ENCODE measurements around the gene CCL28. TPM values are rescaled to one million over a fixed set of nuclear protein-coding genes. Genes with fewer than 3 reads are reported as not detected.

The CCL28 gene
- total RNA-seq, 2 experiments from 2014 or later = not detected

GRCh38 chr5:43335681-43336080 lies 76.5 kb downstream of the CCL28 start:
- POLR2A ChIA-PET = no interaction called here
- H2AFZ ChIP-seq (ENCODE audit: low read length) = no peak overlapping the region
- no peaks in the 10 kb centered on the region for H3K79me2 ChIP-seq (ENCODE audit: insufficient read depth, low read depth, low read length)
- H3K36me3 ChIP-seq (ENCODE audit: insufficient read depth, low read length) = no peaks in the 10 kb centered on the region
- intact Hi-C loops (cut with micrococcal nuclease; ENCODE audit: unreplicated experiment) = no loop called here
- no TSS peak for BruUV-seq (replicated peaks)
- no peak overlapping the region for H3K27ac ChIP-seq (ENCODE audit: low read depth, low read length, poor library complexity, severe bottlenecking)
- H3K4me1 ChIP-seq (ENCODE audit: insufficient read depth, low read length, poor library complexity, severe bottlenecking) = no peaks in the 10 kb centered on the region
- no peak for DNase-seq (ENCODE audit: low spot score)
- no peak overlapping the region for H3K4me3 ChIP-seq (ENCODE audit: low read depth, low read length, poor library complexity, severe bottlenecking)
- no peaks in the 10 kb centered on the region for H4K20me1 ChIP-seq (ENCODE audit: insufficient read depth, low read length)
- no peak overlapping the region for H3K4me2 ChIP-seq (ENCODE audit: low read length)
- no peaks in the 10 kb centered on the region for H3K9me2 ChIP-seq (ENCODE audit: insufficient read depth, low read length)
- no peaks in the 10 kb centered on the region for H3K9me3 ChIP-seq (ENCODE audit: low read length)
- TF ChIP-seq EZH2phosphoT487 (IDR thresholded peaks at IDR 0.05; ENCODE audit: borderline replicate concordance, low read depth, low read length) = no peak
- no peak for TF ChIP-seq CTCF (conservative IDR thresholded peaks at IDR 0.05; ENCODE audit: low read length)
- CTCF ChIA-PET (ENCODE audit: unreplicated experiment) = no interaction called here

- no peak overlapping the region for H3K4me2 ChIP-seq (ENCODE audit: low read length)
- H3K4me3 ChIP-seq (ENCODE audit: low read depth, low read length, poor library complexity, severe bottlenecking) = no peak overlapping the region
- intact Hi-C loops (cut with micrococcal nuclease; ENCODE audit: unreplicated experiment) = no loop called here
- CTCF ChIA-PET (ENCODE audit: unreplicated experiment) = no interaction called here
- no peaks in the 10 kb centered on the region for H3K9me2 ChIP-seq (ENCODE audit: insufficient read depth, low read length)
- no TSS peak for BruUV-seq (replicated peaks)
- H3K79me2 ChIP-seq (ENCODE audit: insufficient read depth, low read depth, low read length) = no peaks in the 10 kb centered on the region
- H2AFZ ChIP-seq (ENCODE audit: low read length) = no peak overlapping the region
- H3K9me3 ChIP-seq (ENCODE audit: low read length) = no peaks in the 10 kb centered on the region
- TF ChIP-seq CTCF (conservative IDR thresholded peaks at IDR 0.05; ENCODE audit: low read length) = no peak
- TF ChIP-seq EZH2phosphoT487 (IDR thresholded peaks at IDR 0.05; ENCODE audit: borderline replicate concordance, low read depth, low read length) = no peak
- POLR2A ChIA-PET = no interaction called here
- DNase-seq (ENCODE audit: low spot score) = no peak
- no peaks in the 10 kb centered on the region for H4K20me1 ChIP-seq (ENCODE audit: insufficient read depth, low read length)
- H3K36me3 ChIP-seq (ENCODE audit: insufficient read depth, low read length) = no peaks in the 10 kb centered on the region
- no peaks in the 10 kb centered on the region for H3K4me1 ChIP-seq (ENCODE audit: insufficient read depth, low read length, poor library complexity, severe bottlenecking)
- no peak overlapping the region for H3K27ac ChIP-seq (ENCODE audit: low read depth, low read length, poor library complexity, severe bottlenecking)
These were observed 79.8 kb downstream of the CCL28 start for GRCh38 chr5:43332401-43332800.

Other genes with a start within 250 kb of the CCL28 start
- gene NIM1K, start 220.2 kb downstream of the CCL28 start, total RNA-seq (2014; rRNA removed; shearing (Covaris generic)) = 0.10 and 0.41 TPM in 2 replicates
- gene NIM1K, start 220.2 kb downstream of the CCL28 start, total RNA-seq (2022) = 0.68 TPM in 1 of 2 replicates, not detected in the other
- 59.5 and 66.9 TPM in 2 replicates for gene HMGCS1, start 99.0 kb downstream of the CCL28 start, total RNA-seq (2014; rRNA removed; shearing (Covaris generic))
- gene HMGCS1, start 99.0 kb downstream of the CCL28 start, total RNA-seq (2022) = 202 and 236 TPM in 2 replicates
- 13.9 and 17.6 TPM in 2 replicates for gene TMEM267, start 71.5 kb upstream of the CCL28 start, total RNA-seq (2014; rRNA removed; shearing (Covaris generic))
- gene TMEM267, start 71.5 kb upstream of the CCL28 start, total RNA-seq (2022) = 17.8 and 22.0 TPM in 2 replicates
- 25.5 and 33.9 TPM in 2 replicates for gene C5orf34, start 102.8 kb upstream of the CCL28 start, total RNA-seq (2014; rRNA removed; shearing (Covaris generic))
- gene C5orf34, start 102.8 kb upstream of the CCL28 start, total RNA-seq (2022) = 28.7 and 30.9 TPM in 2 replicates
- gene PAIP1, start 144.7 kb upstream of the CCL28 start, total RNA-seq (2014; rRNA removed; shearing (Covaris generic)) = 52.8 and 69.2 TPM in 2 replicates
- 44.2 and 48.0 TPM in 2 replicates for gene PAIP1, start 144.7 kb upstream of the CCL28 start, total RNA-seq (2022)
- 33.6 and 42.2 TPM in 2 replicates for gene NNT, start 190.8 kb upstream of the CCL28 start, total RNA-seq (2014; rRNA removed; shearing (Covaris generic))
- gene NNT, start 190.8 kb upstream of the CCL28 start, total RNA-seq (2022) = 98.3 and 120 TPM in 2 replicates